Sigmoid colon (tissue), 7 donors: ENCODE measurements around the gene KCNK1. TPM values are rescaled to one million over a fixed set of nuclear protein-coding genes. Genes with fewer than 3 reads are reported as not detected.
"Not testable (repeated sequence)": the region's sequence is repeated elsewhere in the genome, so short reads cannot be mapped to it uniquely, and the experiment has no call there.

Source experiments
- DNase-seq: peaks from one replicate; pipeline ENCODE4 v3.0.0-alpha.2; 2019
- H3K27ac ChIP-seq, 4 donors: fragments of 200-600 bp; sonication (generic); one replicate each; pipeline ENCODE4 v1.5.1; 2016 to 2019; ENCODE audit warnings: mild to moderate bottlenecking in 1 of 4
- H3K27me3 ChIP-seq, 3 donors: fragments of 200-600 bp; sonication (generic); one replicate each; pipeline ENCODE4 v1.5.1; 2019; ENCODE audit warnings: mild to moderate bottlenecking in 1 of 3
- H3K36me3 ChIP-seq, 4 donors: fragments of 200-600 bp; sonication (generic); one replicate each; pipeline ENCODE4 v1.5.1; 2016 to 2019
- H3K4me1 ChIP-seq, 4 donors: fragments of 200-600 bp; sonication (generic); one replicate each; pipeline ENCODE4 v1.5.1; 2017 to 2019
- H3K4me3 ChIP-seq, 4 donors: fragments of 200-600 bp; sonication (generic); one replicate each; pipeline ENCODE4 v1.5.1; 2017 to 2019; ENCODE audit warnings: mild to moderate bottlenecking in 2 of 4, moderate library complexity in 1 of 4
- H3K9me3 ChIP-seq, 4 donors: fragments of 200-600 bp in 3 of 4; sonication (generic) in 3 of 4; one replicate each; pipeline versions ENCODE4 v1.5.1 to v1.6.1; 2013 to 2019
- CTCF ChIP-seq, 4 experiments: fragments of 450-650 bp in 3 of 4; fragments of 200-600 bp in 1 of 4; IDR thresholded peaks; one replicate each; pipeline ENCODE4 v1.5.1; 2016 to 2019; ENCODE audit warnings: antibody characterized with exemption in 4 of 4, mild to moderate bottlenecking in 3 of 4, moderate library complexity in 2 of 4
- EP300 ChIP-seq, 4 donors: sonication (generic); formaldehyde crosslinking; IDR thresholded peaks; one replicate each; pipeline ENCODE4 v1.6.1; 2017; ENCODE audit warnings: antibody characterized with exemption in 4 of 4
- POLR2A ChIP-seq, 2 donors: fragments of 450-650 bp; IDR thresholded peaks; one replicate each; pipeline ENCODE4 v1.6.1; 2016; ENCODE audit warnings: antibody characterized with exemption in 2 of 2, mild to moderate bottlenecking in 2 of 2, moderate library complexity in 2 of 2
- POLR2AphosphoS5 ChIP-seq, 4 donors: sonication (generic); formaldehyde crosslinking; IDR thresholded peaks; one replicate each; pipeline ENCODE4 v1.6.1; 2017; ENCODE audit warnings: antibody characterized with exemption in 4 of 4
- WGBS, 2 donors: extraction: QIAGEN DNeasy Blood & Tissue Kit; methylation state at CpG; one replicate each; pipeline ENCODE4 v1.1.7; 2013; 5-methylcytosine and 5-hydroxymethylcytosine counted together
- intact Hi-C: fragments of 100-400 bp; cut with DNase I; formaldehyde crosslinking; loops from one replicate; pipeline ENCODE4 v1.15.1; 2023
- polyA plus RNA-seq, 3 donors: library from polyadenylated mRNA; stranded (reverse); fragments of 200-250 nt; gene quantifications; one replicate each; pipeline ENCODE4 v1.2.3, GENCODE V29; 2013
- total RNA-seq, 4 donors: library from RNA; depleted of rRNA; stranded (reverse); fragments of >200 nt; gene quantifications; one replicate each; pipeline ENCODE4 v1.1.0, GENCODE V29; 2016
- donor health status: healthy with polysubstance abuse.
- donor health status: Bipolar disorder and iron deficiency.
- donor health status: healthy.

KCNK1 gene
- total and polyA plus RNA-seq, 7 donors: 0.95 to 26.8 (median 12.8) TPM; not detected in 1

GRCh38 chr1:233679030-233679429, 65.1 kb downstream of the KCNK1 start:
- intact Hi-C loops: no loop called here
- Histone ChIP-seq H3K4me1 (no peaks in the 10 kb centered on the region), H3K9me3 (no peaks in the 10 kb centered on the region), H3K4me3 (no peak overlapping the region), H3K27ac (no peak overlapping the region), H3K36me3 (no peaks in the 10 kb centered on the region), H3K27me3 (no peaks in the 10 kb centered on the region)
- DNase-seq: no peak
- no peak for TF ChIP-seq POLR2AphosphoS5 (IDR thresholded peaks at IDR 0.05)
- no peak for TF ChIP-seq EP300 (IDR thresholded peaks at IDR 0.05)
- TF ChIP-seq POLR2A (IDR thresholded peaks at IDR 0.05): no peak
- WGBS, 2 donors: 87% methylated on average over 6 of the region's 6 CpGs

GRCh38 chr1:233679591-233680373, 65.9 kb downstream of the KCNK1 start:
- H3K27ac ChIP-seq: no peak overlapping the region
- H3K4me1 ChIP-seq: no peaks in the 10 kb centered on the region
- no peaks in the 10 kb centered on the region for H3K36me3 ChIP-seq
- intact Hi-C loops: no loop called here
- no peak for DNase-seq
- WGBS, 2 donors: 78 to 89% methylated on average over 12 of the region's 12 CpGs
- TF ChIP-seq POLR2AphosphoS5 (IDR thresholded peaks at IDR 0.05): no peak
- no peak for TF ChIP-seq CTCF (IDR thresholded peaks at IDR 0.05)
- H3K27me3 ChIP-seq: no peaks in the 10 kb centered on the region
- no peaks in the 10 kb centered on the region for H3K9me3 ChIP-seq
- H3K4me3 ChIP-seq: no peak overlapping the region

- H3K9me3 ChIP-seq: no peaks in the 10 kb centered on the region
- H3K27ac ChIP-seq: no peak overlapping the region
- DNase-seq: no peak
- no peaks in the 10 kb centered on the region for H3K27me3 ChIP-seq
- intact Hi-C loops: no loop called here
- WGBS, 2 donors: 97 to 98% methylated on average over 1 of the region's 1 CpG
- TF ChIP-seq POLR2A (IDR thresholded peaks at IDR 0.05): no peak
- TF ChIP-seq EP300 (IDR thresholded peaks at IDR 0.05): no peak
- no peak for TF ChIP-seq POLR2AphosphoS5 (IDR thresholded peaks at IDR 0.05)
- TF ChIP-seq CTCF (IDR thresholded peaks at IDR 0.05): no peak
- H3K36me3 ChIP-seq: no peaks in the 10 kb centered on the region
- H3K4me3 ChIP-seq: no peak overlapping the region
- H3K4me1 ChIP-seq: no peaks in the 10 kb centered on the region
Observed at GRCh38 chr1:233681285-233681684, 67.4 kb downstream of the KCNK1 start.

- H3K9me3 ChIP-seq, H3K36me3 ChIP-seq, H3K27me3 ChIP-seq, H3K4me3 ChIP-seq, DNase-seq, H3K27ac ChIP-seq, intact Hi-C loops, H3K4me1 ChIP-seq: not testable (repeated sequence)
- WGBS, 2 donors: 96% methylated on average over 11 of the region's 11 CpGs
Observed at GRCh38 chr1:233686653-233687052, 72.7 kb downstream of the KCNK1 start.

GRCh38 chr1:233689017-233689747, 75.3 kb downstream of the KCNK1 start:
- TF ChIP-seq POLR2A (IDR thresholded peaks at IDR 0.05): no peak
- TF ChIP-seq POLR2AphosphoS5 (IDR thresholded peaks at IDR 0.05): no peak
- no peak for TF ChIP-seq CTCF (IDR thresholded peaks at IDR 0.05)
- TF ChIP-seq EP300 (IDR thresholded peaks at IDR 0.05): no peak
- intact Hi-C loops: no loop called here
- Histone ChIP-seq H3K4me1 (no peaks in the 10 kb centered on the region), H3K27me3 (no peaks in the 10 kb centered on the region), H3K4me3 (no peak overlapping the region), H3K36me3 (no peaks in the 10 kb centered on the region), H3K9me3 (no peaks in the 10 kb centered on the region), H3K27ac (no peak overlapping the region)
- DNase-seq: no peak
- 86 to 89% methylated on average over 3 of the region's 3 CpGs for WGBS, 2 donors
